HL-60 (cell line): ENCODE results near the gene FOXO1.

Source experiments
- CTCF ChIP-seq: IDR thresholded peaks from one replicate; pipeline ENCODE4 v1.5.1; 2011; ENCODE audit warnings: low read length, control low read depth, inconsistent platforms; ENCODE audit not compliant: insufficient read depth
- SPI1 ChIP-seq: IDR thresholded peaks from 2 replicates; pipeline ENCODE4 v1.6.1; 2012; ENCODE audit warnings: low read depth, mild to moderate bottlenecking, borderline replicate concordance

- TF ChIP-seq CTCF: no peak
- TF ChIP-seq SPI1: no peak
Measured at GRCh38 chr13:40640845-40641458, 25.5 kb downstream of the FOXO1 start.
